CD4-positive, alpha-beta T cell treated with Interleukin-17A for 4 hours (primary cell): Measurements from ENCODE around the gene SLC26A1.
"Not testable (repeated sequence)": the region's sequence is repeated elsewhere in the genome, so short reads cannot be mapped to it uniquely, and the experiment has no call there.

ENCODE experiments used
- DNase-seq: peaks from one replicate; pipeline ENCODE4 v3.0.0-alpha.2; 2020; ENCODE audit warnings: mixed read lengths

SLC26A1 gene

DNA sequence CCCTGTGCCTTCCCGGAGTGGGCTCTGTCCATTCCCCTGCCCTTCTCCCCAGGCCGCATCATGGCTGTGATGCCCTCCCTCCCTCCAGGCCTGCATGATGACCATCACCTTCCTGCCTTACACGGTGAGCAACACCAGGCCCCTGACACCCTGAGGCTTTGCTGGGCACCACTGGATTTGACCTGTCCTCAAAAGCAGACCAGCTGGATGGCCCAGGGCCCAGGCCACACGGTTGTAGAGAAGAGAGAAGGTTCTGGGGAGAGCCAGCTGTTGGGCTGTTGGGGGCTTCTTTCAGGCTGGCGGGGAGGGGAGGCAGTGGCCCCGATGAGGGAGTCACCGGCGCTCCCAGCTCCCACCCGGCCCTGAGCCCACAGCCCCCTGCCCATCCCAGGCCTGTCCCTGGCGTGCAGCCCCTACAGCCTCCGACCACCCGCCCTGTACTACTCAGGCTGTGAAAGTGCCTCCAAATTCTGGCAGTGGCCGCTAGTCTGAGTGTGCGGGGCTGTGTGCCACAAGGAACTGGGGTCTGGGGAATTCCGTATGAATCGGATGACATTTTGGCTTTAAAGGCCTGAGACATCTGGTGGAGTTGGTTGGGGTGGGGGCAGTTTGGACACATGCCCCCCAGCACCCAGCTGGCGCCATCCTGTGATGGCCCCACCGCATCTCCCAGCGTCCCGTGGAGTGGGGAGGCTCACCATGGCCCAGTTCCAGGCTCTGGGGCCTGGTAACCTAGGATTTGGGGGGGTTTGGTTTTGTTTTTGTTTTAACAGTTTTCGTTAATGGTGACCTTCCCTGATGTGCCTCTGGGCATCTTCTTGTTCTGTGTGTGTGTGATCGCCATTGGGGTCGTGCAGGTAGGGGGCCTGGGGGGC, 41.4 kb downstream of the SLC26A1 start:
- no peak for DNase-seq

DNA sequence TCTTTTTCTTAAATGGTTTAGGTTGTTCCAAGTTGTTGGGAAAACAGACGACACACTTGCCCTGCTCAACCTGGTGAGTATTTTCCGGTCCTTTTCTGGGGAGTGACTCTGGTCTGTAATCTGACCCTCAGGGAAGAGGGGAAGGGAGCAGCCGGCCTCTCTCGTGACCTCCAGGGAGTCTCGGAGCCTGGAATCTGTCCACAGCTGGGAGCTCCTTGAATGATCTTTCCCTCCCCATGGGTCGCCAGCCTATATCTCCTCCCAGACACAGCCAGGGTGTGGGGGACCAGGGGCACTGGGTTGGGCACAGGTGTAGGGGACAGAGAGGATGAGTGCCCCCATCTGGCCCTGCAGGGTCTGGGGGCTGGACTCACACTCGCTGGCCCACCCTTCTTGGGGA, 42.0 kb downstream of the SLC26A1 start:
- no peak for DNase-seq

DNA sequence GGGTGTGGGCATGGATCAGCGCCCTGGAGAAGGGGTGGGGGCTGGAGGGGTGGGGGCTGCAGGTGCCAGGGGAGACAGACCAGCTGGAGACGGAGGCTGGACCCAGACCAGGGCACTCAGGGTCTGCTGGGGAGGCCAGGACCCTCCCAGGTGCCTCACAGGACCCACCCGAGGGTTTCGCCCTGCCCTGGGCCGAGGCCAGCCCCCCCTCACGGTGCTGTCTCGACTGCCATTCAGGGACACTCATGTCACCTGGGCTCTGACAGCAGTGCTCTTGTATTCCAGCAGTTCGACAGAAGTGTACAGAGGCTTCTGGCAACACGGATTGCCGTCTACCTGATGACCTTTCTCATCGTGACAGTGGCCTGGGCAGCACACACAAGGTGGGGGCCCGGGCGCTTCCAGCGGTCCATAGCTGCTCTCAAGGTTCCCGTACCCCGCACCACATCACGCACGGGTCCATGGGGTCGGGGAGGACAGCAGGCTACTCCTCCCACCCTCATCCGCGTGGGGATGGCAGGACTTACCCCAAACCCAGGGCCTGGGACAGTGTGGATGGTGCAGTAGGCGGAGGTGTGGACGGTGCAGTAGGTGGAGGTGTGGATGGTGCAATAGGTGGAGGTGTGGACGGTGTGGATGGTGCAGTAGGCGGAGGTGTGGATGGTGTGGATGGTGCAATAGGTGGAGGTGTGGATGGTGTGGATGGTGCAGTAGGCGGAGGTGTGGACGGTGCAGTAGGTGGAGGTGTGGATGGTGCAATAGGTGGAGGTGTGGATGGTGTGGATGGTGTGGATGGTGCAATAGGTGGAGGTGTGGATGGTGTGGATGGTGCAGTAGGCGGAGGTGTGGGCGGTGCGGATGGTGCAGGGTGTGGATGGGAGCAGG, 42.8 kb downstream of the SLC26A1 start:
- DNase-seq: no peak

DNA sequence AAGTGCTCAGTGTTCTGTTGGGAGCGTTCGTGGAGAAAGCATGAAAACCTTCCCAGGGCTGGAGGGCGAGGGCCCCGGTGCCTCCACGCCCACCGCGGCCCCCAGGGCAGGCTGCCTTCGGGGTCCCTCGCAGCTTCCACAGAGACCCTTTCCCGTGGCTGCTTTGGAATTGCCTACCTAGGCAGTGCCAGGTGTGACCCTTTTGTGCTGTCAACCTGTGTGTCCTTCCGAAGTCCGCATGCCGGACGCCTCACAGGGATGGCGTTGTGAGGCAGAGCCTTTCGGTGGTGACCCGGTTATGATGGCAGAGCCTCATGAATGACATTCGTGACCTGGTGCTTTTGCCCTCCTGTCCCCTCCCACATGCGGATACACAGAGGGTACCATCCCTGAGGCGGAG, 43.5 kb downstream of the SLC26A1 start:
- DNase-seq: no peak

DNA sequence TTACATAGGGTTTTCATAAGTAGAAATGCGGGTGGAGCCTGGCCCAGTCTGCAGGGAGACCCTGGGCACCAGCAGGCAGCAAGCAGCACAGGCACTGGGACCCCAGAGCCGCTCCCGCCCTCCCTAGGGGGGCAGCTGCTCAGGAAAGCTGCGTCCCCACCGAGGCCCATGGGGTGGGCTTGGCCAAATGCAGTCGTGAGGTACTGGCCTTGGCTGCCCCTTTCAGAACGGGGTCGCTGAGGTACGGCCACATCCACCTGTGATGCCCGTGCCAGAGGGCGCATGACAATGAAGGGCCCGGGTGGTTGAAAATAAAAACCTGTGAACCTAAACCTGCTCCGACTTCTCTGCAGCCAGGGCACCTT, 44.3 kb downstream of the SLC26A1 start:
- no peak for DNase-seq

DNA sequence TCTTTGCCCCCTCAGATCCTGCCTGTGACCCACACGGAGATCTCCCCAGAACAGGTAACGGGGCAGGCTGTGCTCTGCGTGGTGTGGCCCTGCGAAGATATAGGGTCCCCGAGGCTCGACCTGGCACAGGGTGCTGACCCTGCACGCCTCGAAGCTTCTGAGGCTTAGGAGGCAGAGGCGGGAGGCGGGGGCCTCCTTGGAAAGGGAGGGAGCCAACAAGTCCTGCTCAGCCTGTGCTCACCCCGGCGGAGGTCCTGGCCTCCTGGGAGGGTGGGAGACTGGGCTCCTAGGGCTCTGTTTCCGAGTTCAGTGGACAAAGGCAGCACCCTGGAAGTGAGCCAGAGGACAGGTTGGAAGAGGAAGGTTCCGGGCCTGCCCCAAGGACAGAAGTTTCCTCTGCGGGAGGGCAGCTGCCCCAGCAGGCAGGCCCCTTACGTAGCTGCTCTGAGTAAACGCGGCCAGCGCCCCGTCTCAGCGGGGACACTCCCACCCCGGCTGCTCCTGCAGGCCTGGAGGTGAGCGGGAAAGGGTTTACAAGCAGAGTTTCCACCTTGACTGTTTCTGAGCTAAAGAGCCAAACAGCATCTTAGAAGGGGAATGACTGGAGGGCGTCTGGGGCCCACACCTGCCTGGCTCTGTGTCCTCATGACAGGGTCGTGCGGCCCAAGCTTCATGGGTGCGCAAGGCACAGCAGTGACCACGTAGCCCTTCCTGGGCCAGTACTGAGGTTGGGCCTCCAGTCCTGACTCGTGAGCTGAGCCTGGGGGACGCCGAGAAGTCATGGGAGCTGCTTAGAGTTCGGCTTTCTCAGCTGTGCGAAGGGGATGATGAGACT, 44.9 kb downstream of the SLC26A1 start:
- no peak for DNase-seq

DNA sequence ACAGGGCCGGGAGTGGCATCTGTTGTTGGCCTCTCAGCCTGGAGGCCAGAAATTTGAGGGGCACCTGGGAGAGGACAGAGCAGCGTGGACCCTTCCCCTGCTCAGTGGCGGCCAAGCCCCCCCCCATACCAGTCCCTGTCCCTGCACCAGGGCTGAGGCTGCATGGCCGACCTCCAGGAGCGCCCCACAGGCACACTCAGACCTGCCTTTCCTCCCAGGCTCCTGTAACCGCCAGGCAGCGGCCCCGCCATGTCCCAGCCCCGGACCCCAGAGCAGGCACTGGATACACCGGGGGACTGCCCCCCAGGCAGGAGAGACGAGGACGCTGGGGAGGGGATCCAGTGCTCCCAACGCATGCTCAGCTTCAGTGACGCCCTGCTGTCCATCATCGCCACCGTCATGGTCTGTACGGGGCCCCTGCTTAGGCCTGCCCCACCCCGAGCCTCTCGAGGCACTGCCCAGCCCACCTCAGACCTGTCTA, 45.7 kb downstream of the SLC26A1 start:
- DNase-seq: no peak

DNA sequence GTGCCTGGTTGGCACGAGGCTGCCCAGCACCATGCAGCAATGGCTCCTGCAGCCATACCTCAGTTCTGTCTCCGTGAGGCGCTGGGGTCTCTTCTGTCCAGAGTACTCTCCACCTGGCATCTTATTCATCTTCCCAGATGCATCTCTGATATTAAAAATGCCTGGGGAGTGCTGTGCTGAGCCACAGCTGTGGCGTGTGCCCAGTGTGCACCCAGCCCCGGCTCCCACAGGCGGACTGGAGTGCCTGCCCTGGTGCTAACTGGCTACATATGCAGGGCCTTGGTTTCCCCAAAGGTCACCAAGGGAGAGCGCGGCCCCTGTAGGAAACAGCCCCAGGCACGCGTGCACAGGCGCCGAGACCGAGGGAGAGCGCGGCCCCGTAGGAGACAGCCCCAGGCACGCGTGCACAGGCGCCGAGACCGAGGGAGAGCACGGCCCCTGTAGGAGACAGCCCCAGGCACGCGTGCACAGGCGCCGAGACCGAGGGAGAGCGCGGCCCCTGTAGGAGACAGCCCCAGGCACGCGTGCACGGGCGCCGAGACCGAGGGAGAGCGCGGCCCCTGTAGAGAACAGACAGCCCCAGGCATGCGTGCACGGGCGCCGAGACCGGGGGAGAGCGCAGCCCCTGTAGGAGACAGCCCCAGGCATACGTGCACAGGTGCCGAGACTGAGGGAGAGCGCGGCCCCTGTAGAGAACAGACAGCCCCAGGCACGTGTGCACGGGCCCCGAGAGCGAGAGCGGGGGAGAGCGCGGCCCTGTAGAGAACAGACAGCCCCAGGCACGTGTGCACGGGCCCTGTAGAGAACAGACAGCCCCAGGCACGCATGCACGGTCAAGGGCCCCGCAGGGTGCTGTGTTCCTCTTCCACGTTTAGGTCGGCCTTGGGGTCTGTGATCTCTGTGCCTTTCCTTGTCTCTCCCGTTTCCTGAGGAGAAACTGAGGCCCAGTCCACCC, 46.4 kb downstream of the SLC26A1 start:
- DNase-seq: no peak

DNA sequence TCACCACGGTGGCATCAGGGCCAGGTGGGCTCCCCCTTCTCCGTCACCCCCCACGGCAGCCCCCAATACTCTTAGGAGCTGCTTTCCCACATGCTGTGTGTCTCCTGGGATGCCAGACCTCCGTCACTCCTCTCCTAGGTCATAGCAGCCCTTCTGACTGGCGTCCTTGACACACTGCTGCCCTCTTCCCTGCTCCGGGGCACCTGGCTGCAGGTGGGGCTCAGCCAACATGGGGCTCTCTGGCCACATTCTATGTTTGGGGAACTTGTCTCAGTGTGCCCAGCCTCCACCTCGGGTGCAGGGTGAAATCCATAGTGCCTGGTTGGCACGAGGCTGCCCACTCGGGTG, 47.1 kb downstream of the SLC26A1 start:
- no peak for DNase-seq

DNA sequence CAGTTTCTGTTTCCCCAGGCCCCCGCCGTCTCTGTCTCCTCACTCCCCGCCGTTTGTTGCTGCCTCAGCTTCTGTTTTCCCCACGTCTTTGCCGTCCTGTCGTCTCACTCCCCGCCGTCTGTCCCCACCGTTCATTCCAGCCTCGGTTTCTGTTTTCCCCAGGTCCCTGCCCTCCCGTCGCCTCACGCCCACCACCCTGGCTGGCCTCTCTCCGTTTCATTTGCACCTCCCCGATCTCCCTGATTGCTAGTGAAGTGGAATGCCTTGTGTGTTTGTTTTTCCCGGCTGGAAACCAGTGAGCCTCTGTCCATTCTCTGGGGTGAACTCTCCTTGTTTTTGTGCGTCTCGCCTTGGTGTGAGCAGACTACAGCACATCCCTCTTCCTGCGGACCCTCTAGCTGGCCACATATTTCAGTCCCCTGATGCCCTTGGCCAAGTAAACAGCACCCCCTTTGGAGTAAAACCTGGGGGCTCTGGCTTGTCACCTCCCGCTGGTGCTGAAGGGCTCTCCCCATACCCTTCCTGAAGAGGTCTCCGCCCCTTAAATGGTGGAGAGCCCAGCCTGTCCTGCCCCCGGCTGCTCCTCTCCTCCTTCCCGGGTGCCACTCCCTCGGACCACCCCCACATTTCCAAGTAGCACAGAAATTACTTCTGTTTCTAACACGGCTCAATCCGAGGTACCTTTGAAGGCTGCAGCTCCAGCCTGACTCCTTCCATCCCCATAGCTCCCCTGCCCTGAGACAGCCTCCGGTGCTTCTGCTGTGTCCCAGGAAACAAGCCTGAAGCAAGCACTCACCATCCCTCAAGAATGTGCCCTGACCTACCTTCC, 47.7 kb downstream of the SLC26A1 start:
- no peak for DNase-seq

DNA sequence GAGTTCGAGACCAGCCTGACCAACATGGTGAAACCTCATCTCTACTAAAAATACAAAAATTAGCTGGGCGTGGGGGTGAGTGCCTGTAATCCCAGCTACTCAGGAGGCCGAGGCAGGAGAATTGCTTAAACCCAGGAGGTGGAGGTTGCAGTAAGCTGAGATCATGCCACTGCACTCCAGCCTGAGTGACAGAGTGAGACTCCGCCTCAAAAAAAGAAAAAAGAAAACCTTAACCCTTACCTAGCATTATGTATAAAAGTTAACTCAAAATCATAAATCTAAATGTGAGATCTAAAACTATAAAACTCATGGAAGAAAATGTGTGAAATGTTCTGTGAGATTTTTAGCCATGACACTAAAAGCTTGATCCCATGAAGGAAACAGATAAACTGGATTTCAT, 53.7 kb downstream of the SLC26A1 start:
- DNase-seq: not testable (repeated sequence)
